Activated T-helper 2 cell treated with anti-CD3 and anti-CD28 coated beads, Interferon-gamma antibody, Interleukin-2, Interleukin-4, amounts not matched to agents 10 μg/mL and 5 μg/mL and 100 μg/mL, durations not matched to agents 14 hours and 24 hours and 36 hours (primary cell): ENCODE results near the gene N4BP2. TPM values are rescaled to one million over a fixed set of nuclear protein-coding genes. Genes with fewer than 3 reads are reported as not detected.

Experiments used
- DNase-seq: peaks from one replicate; pipeline ENCODE4 v3.0.0; 2021; ENCODE audit warnings: low spot score
- H3K27ac Mint-ChIP-seq: one replicate; pipeline ENCODE4 v1.8.0; 2021; ENCODE audit warnings: mixed read lengths
- H3K27me3 Mint-ChIP-seq: one replicate; pipeline ENCODE4 v1.8.0; 2021; ENCODE audit warnings: low read depth, mixed read lengths
- H3K36me3 Mint-ChIP-seq: one replicate; pipeline ENCODE4 v1.8.0; 2021; ENCODE audit warnings: low read depth, mixed read lengths
- H3K4me1 Mint-ChIP-seq: one replicate; pipeline ENCODE4 v1.8.0; 2021; ENCODE audit warnings: low read depth, mixed read lengths
- H3K4me3 Mint-ChIP-seq: one replicate; pipeline ENCODE4 v1.8.0; 2021; ENCODE audit warnings: low read depth, mild to moderate bottlenecking, moderate library complexity, mixed read lengths
- H3K9me3 Mint-ChIP-seq: one replicate; pipeline ENCODE4 v1.8.0; 2021; ENCODE audit warnings: mixed read lengths
- intact Hi-C: fragments of 100-400 bp; cut with micrococcal nuclease; formaldehyde crosslinking; loops from one replicate; pipeline ENCODE4 v1.15.1; 2023
- total RNA-seq: library from RNA; stranded (reverse); gene quantifications from 2 replicates; pipeline ENCODE4 v1.2.3, GENCODE V29; 2022

Gene N4BP2
- total RNA-seq, 1 donor from 2014 or later: 23.2 TPM

GRCh38 chr4:40190465-40190864 is 133.8 kb downstream of the N4BP2 start:
- intact Hi-C loops: loop anchor here (5.0 kb wide), 1 partner anchor 37 kb away; no protein-coding TSS in a partner anchor
- Mint-ChIP-seq H3K4me3 (peak overlapping the region; percentile 79), H3K9me3 (no peaks in the 10 kb centered on the region), H3K27me3 (no peaks in the 10 kb centered on the region), H3K4me1 (peaks cover 75% of the 10 kb centered on the region), H3K36me3 (peaks cover 3% of the 10 kb centered on the region), H3K27ac (peak overlapping the region; percentile 94)
- DNase-seq: no peak

GRCh38 chr4:40190880-40191815 is 134.5 kb downstream of the N4BP2 start:
- no peaks in the 10 kb centered on the region for H3K27me3 Mint-ChIP-seq
- peaks cover 3% of the 10 kb centered on the region for H3K36me3 Mint-ChIP-seq
- peaks cover 78% of the 10 kb centered on the region for H3K4me1 Mint-ChIP-seq
- H3K4me3 Mint-ChIP-seq: peak overlapping the region; percentile 79
- intact Hi-C loops: loop anchor here (5.0 kb wide), 1 partner anchor 36 kb away; no protein-coding TSS in a partner anchor
- no peaks in the 10 kb centered on the region for H3K9me3 Mint-ChIP-seq
- peak overlapping the region; percentile 94 for H3K27ac Mint-ChIP-seq
- DNase-seq: no peak

- H3K27me3 Mint-ChIP-seq: no peaks in the 10 kb centered on the region
- peak overlapping the region; percentile 94 for H3K27ac Mint-ChIP-seq
- peak overlapping the region; percentile 79 for H3K4me3 Mint-ChIP-seq
- peaks cover 75% of the 10 kb centered on the region for H3K4me1 Mint-ChIP-seq
- H3K36me3 Mint-ChIP-seq: peaks cover 9% of the 10 kb centered on the region
- DNase-seq: no peak
- H3K9me3 Mint-ChIP-seq: no peaks in the 10 kb centered on the region
- intact Hi-C loops: loop anchor here (5.0 kb wide), 1 partner anchor 35 kb away; no protein-coding TSS in a partner anchor
Measured at GRCh38 chr4:40192114-40193015, 135.7 kb downstream of the N4BP2 start.

- intact Hi-C loops: loop anchor here (5.0 kb wide), 1 partner anchor 34 kb away; no protein-coding TSS in a partner anchor
Measured at GRCh38 chr4:40193016-40193571, 136.4 kb downstream of the N4BP2 start.

GRCh38 chr4:40193578-40193977 is 136.9 kb downstream of the N4BP2 start:
- intact Hi-C loops: loop anchor here (5.0 kb wide), 1 partner anchor 34 kb away; no protein-coding TSS in a partner anchor
- H3K4me3 Mint-ChIP-seq: peak overlapping the region; percentile 79
- peaks cover 68% of the 10 kb centered on the region for H3K4me1 Mint-ChIP-seq
- no peaks in the 10 kb centered on the region for H3K27me3 Mint-ChIP-seq
- no peaks in the 10 kb centered on the region for H3K9me3 Mint-ChIP-seq
- DNase-seq: no peak
- H3K36me3 Mint-ChIP-seq: peaks cover 18% of the 10 kb centered on the region
- H3K27ac Mint-ChIP-seq: peak overlapping the region; percentile 94

More at GRCh38 chr4:40193016-40193571, 136.4 kb downstream of the N4BP2 start:
- Mint-ChIP-seq H3K27ac (peak overlapping the region; percentile 94), H3K9me3 (no peaks in the 10 kb centered on the region), H3K36me3 (peaks cover 14% of the 10 kb centered on the region), H3K4me1 (peaks cover 68% of the 10 kb centered on the region), H3K27me3 (no peaks in the 10 kb centered on the region), H3K4me3 (peak overlapping the region; percentile 79)
- peak; percentile 57 for DNase-seq

GRCh38 chr4:40194602-40195161 is 138.0 kb downstream of the N4BP2 start:
- Mint-ChIP-seq H3K9me3 (no peaks in the 10 kb centered on the region), H3K36me3 (peaks cover 29% of the 10 kb centered on the region), H3K4me3 (peak overlapping the region; percentile 90)

GRCh38 chr4:40195182-40196177 is 138.8 kb downstream of the N4BP2 start:
- Mint-ChIP-seq H3K4me1 (peaks cover 58% of the 10 kb centered on the region), H3K27me3 (no peaks in the 10 kb centered on the region), H3K4me3 (peak overlapping the region; percentile 90), H3K27ac (peak overlapping the region; percentile 94), H3K36me3 (peaks cover 37% of the 10 kb centered on the region), H3K9me3 (no peaks in the 10 kb centered on the region)
- DNase-seq: no peak
- intact Hi-C loops: loop anchor here (2.0 to 5.0 kb wide), 2 partner anchors 15 to 43 kb away; no protein-coding TSS in a partner anchor

More at GRCh38 chr4:40194602-40195161, 138.0 kb downstream of the N4BP2 start:
- intact Hi-C loops: loop anchor here (1.0 to 5.0 kb wide), 3 partner anchors 10 to 42 kb away; no protein-coding TSS in a partner anchor
- DNase-seq: peak; percentile 50
- peaks cover 62% of the 10 kb centered on the region for H3K4me1 Mint-ChIP-seq
- peak overlapping the region; percentile 94 for H3K27ac Mint-ChIP-seq
- no peaks in the 10 kb centered on the region for H3K27me3 Mint-ChIP-seq

- Mint-ChIP-seq H3K36me3 (peaks cover 45% of the 10 kb centered on the region), H3K4me1 (peaks cover 56% of the 10 kb centered on the region)
Measured at GRCh38 chr4:40196272-40196671, 139.6 kb downstream of the N4BP2 start.

GRCh38 chr4:40196724-40197281 is 140.2 kb downstream of the N4BP2 start, which contains the start of gene RHOH:
RHOH (plus strand) TSS chr4:40197031; CDS start chr4:40243387, 46,356 bp downstream.
- Mint-ChIP-seq H3K4me1 (peaks cover 51% of the 10 kb centered on the region), H3K4me3 (peak within 1 kb of the TSS; percentile 90), H3K36me3 (peaks cover 51% of the 10 kb centered on the region), H3K27me3 (no peaks in the 10 kb centered on the region), H3K9me3 (no peaks in the 10 kb centered on the region), H3K27ac (peak within 1 kb of the TSS; percentile 94)
- intact Hi-C loops: loop anchor here (2.0 to 5.0 kb wide), 2 partner anchors 14 to 45 kb away; no protein-coding TSS in a partner anchor
- peak; percentile 72 for DNase-seq

More at GRCh38 chr4:40196272-40196671, 139.6 kb downstream of the N4BP2 start:
- DNase-seq: no peak
- H3K27ac Mint-ChIP-seq: peak overlapping the region; percentile 94
- H3K4me3 Mint-ChIP-seq: peak overlapping the region; percentile 90
- H3K9me3 Mint-ChIP-seq: no peaks in the 10 kb centered on the region
- H3K27me3 Mint-ChIP-seq: no peaks in the 10 kb centered on the region
- intact Hi-C loops: loop anchor here (2.0 to 5.0 kb wide), 2 partner anchors 15 to 44 kb away; no protein-coding TSS in a partner anchor

- Mint-ChIP-seq H3K36me3 (peaks cover 63% of the 10 kb centered on the region), H3K27me3 (no peaks in the 10 kb centered on the region), H3K4me1 (peaks cover 49% of the 10 kb centered on the region), H3K4me3 (peak overlapping the region; percentile 90), H3K27ac (peak overlapping the region; percentile 94), H3K9me3 (no peaks in the 10 kb centered on the region)
- DNase-seq: no peak
- intact Hi-C loops: loop anchor here (2.0 to 5.0 kb wide), 2 partner anchors 13 to 46 kb away; no protein-coding TSS in a partner anchor
Measured at GRCh38 chr4:40197879-40198689, 141.4 kb downstream of the N4BP2 start.
